ENCODE data around the gene HSPG2. TPM values are rescaled to one million over a fixed set of nuclear protein-coding genes. Genes with fewer than 3 reads are reported as not detected.
A peak's percentile ranks its signal among the peaks of the same experiment; 100 is the strongest.

The HSPG2 gene
- total and polyA plus RNA-seq, 8 donors: 150 to 434 (median 196) TPM

- H3K27ac ChIP-seq: no peak overlapping the region
- peaks cover 0 to 97% of the 10 kb centered on the region in 2 donors for H3K36me3 ChIP-seq
- DNase-seq (peak in 1 of 4 donors; percentile 62), ATAC-seq (no peak)
- H3K9me3 ChIP-seq: no peaks in the 10 kb centered on the region
- TF ChIP-seq, protein P1, sequence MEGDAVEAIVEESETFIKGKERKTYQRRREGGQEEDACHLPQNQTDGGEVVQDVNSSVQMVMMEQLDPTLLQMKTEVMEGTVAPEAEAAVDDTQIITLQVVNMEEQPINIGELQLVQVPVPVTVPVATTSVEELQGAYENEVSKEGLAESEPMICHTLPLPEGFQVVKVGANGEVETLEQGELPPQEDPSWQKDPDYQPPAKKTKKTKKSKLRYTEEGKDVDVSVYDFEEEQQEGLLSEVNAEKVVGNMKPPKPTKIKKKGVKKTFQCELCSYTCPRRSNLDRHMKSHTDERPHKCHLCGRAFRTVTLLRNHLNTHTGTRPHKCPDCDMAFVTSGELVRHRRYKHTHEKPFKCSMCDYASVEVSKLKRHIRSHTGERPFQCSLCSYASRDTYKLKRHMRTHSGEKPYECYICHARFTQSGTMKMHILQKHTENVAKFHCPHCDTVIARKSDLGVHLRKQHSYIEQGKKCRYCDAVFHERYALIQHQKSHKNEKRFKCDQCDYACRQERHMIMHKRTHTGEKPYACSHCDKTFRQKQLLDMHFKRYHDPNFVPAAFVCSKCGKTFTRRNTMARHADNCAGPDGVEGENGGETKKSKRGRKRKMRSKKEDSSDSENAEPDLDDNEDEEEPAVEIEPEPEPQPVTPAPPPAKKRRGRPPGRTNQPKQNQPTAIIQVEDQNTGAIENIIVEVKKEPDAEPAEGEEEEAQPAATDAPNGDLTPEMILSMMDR (IDR thresholded peaks at IDR 0.05): no peak
- H3K4me3 ChIP-seq: no peak overlapping the region
- no peaks in the 10 kb centered on the region for H3K27me3 ChIP-seq
- intact Hi-C loops (cut with DNase I): no loop called here
- H3K4me1 ChIP-seq: no peaks in the 10 kb centered on the region
Measured at GRCh38 chr1:21876267-21876666, 60.8 kb downstream of the HSPG2 start.

GRCh38 chr1:21875621-21876063 is 61.5 kb downstream of the HSPG2 start:
- ATAC-seq: no peak
- intact Hi-C loops (cut with DNase I): no loop called here
- Histone ChIP-seq H3K36me3 (peaks cover 0 to 97% of the 10 kb centered on the region in 2 donors), H3K9me3 (no peaks in the 10 kb centered on the region), H3K4me3 (no peak overlapping the region), H3K27ac (no peak overlapping the region), H3K27me3 (no peaks in the 10 kb centered on the region), H3K4me1 (no peaks in the 10 kb centered on the region)
- TF ChIP-seq, protein P1 (IDR thresholded peaks at IDR 0.05): no peak
- peak in 1 of 4 donors; percentile 55 for DNase-seq

DNA sequence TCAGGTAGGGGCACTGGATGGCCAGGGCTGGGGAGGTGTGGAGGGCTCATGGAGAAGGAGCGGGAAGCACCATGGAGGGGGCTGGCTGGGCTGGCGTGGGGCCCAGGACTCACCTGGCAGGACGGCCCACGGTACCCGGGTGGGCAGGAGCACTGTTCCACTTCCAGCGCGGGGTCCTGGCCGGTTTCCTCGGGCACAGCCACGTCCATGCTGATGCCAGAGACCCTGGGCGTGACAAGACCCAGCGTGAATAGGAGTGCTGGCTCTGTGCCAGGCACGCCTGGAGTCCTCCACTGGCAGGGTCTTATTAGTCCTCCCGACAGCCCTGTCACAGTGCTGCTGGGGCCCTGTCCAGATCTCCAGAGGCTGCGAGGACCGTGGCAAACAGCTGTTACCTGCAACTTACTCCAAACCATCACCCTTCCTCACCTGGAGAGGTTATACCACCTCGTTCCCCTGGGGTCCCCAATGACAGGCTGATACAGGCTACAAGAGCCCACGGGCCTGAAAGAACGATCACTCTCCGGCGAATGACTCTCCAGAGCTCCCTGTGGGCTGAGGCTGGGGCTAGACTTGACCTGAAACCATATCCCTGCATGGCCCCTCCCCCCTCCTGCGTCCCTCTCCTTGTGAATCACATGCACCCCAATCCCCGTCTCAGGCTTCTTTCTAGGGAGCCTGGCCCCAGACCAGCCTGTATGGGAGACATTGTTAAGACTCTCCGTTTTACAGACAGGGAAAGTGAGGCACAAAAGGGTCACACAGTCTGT is 62.1 kb downstream of the HSPG2 start:
- peak in 1 of 4 donors; percentile 74 for DNase-seq
- intact Hi-C loops (cut with DNase I): no loop called here
- H3K36me3 ChIP-seq: peaks cover 0 to 91% of the 10 kb centered on the region in 2 donors

GRCh38 chr1:21874328-21874727 is 62.8 kb downstream of the HSPG2 start:
- no peaks in the 10 kb centered on the region for H3K27me3 ChIP-seq
- no peak overlapping the region for H3K27ac ChIP-seq
- TF ChIP-seq, protein P1 (IDR thresholded peaks at IDR 0.05): no peak
- H3K9me3 ChIP-seq: no peaks in the 10 kb centered on the region
- DNase-seq (peak in 1 of 4 donors; percentile 50), ATAC-seq (no peak)
- intact Hi-C loops (cut with DNase I): no loop called here
- H3K4me1 ChIP-seq: peaks cover 0 to 5% of the 10 kb centered on the region in 2 donors
- H3K4me3 ChIP-seq: no peak overlapping the region
- H3K36me3 ChIP-seq: peaks cover 0 to 85% of the 10 kb centered on the region in 2 donors

More for the DNA sequence above, 62.1 kb downstream of the HSPG2 start:
- Histone ChIP-seq H3K4me1 (peaks cover 0 to 4% of the 10 kb centered on the region in 2 donors), H3K27me3 (no peaks in the 10 kb centered on the region), H3K9me3 (no peaks in the 10 kb centered on the region), H3K27ac (no peak overlapping the region), H3K4me3 (no peak overlapping the region)
- TF ChIP-seq, protein P1 (IDR thresholded peaks at IDR 0.05): no peak
- ATAC-seq: no peak

- TF ChIP-seq, protein P1 (IDR thresholded peaks at IDR 0.05): no peak
- peaks cover 0 to 79% of the 10 kb centered on the region in 2 donors for H3K36me3 ChIP-seq
- no peak for ATAC-seq
- intact Hi-C loops (cut with DNase I): no loop called here
- H3K4me3 ChIP-seq: no peak overlapping the region
- DNase-seq: no peak
- H3K4me1 ChIP-seq: peaks cover 0 to 5% of the 10 kb centered on the region in 2 donors
- no peaks in the 10 kb centered on the region for H3K9me3 ChIP-seq
- H3K27me3 ChIP-seq: no peaks in the 10 kb centered on the region
- no peak overlapping the region for H3K27ac ChIP-seq
Measured at GRCh38 chr1:21873761-21874160, 63.3 kb downstream of the HSPG2 start.

All from left lung (tissue), 10 donors.